H9 (cell line): Measurements from ENCODE around the gene DMRTA1. TPM values are rescaled to one million over a fixed set of nuclear protein-coding genes. Genes with fewer than 3 reads are reported as not detected.

ENCODE experiments used
- DNase-seq: peaks from one replicate; pipeline ENCODE4 v3.0.0-alpha.2; 2017
- H2AFZ ChIP-seq: one replicate; pipeline ENCODE4 v1.6.1; 2013; ENCODE audit warnings: mild to moderate bottlenecking, low read length, control low read depth, moderate library complexity
- H2AK5ac ChIP-seq: 2 replicates; pipeline ENCODE4 v1.6.1; 2013; ENCODE audit warnings: low read length, control low read depth, mixed read lengths; ENCODE audit not compliant: insufficient read length
- H2BK120ac ChIP-seq: one replicate; pipeline ENCODE4 v1.6.1; 2013; ENCODE audit warnings: low read depth, mild to moderate bottlenecking, low read length, control low read depth, inconsistent platforms; ENCODE audit not compliant: poor library complexity, severe bottlenecking
- H2BK12ac ChIP-seq: 2 replicates; pipeline ENCODE4 v1.6.1; 2013; ENCODE audit warnings: low read length, control low read depth, mixed read lengths, low read depth; ENCODE audit not compliant: insufficient read length
- H2BK15ac ChIP-seq: 2 replicates; pipeline ENCODE4 v1.6.1; 2013; ENCODE audit warnings: low read depth, low read length, control low read depth
- H2BK20ac ChIP-seq: one replicate; pipeline ENCODE4 v1.6.1; 2013; ENCODE audit warnings: low read depth, mild to moderate bottlenecking, low read length, control low read depth, inconsistent platforms; ENCODE audit not compliant: poor library complexity, severe bottlenecking
- H2BK5ac ChIP-seq: 2 replicates; pipeline ENCODE4 v1.6.1; 2013; ENCODE audit warnings: low read length, control low read depth, mixed read lengths; ENCODE audit not compliant: insufficient read length
- H3K14ac ChIP-seq: 2 replicates; pipeline ENCODE4 v1.6.1; 2013; ENCODE audit warnings: low read length, control low read depth; ENCODE audit not compliant: insufficient read depth
- H3K18ac ChIP-seq: 2 replicates; pipeline ENCODE4 v1.6.1; 2013; ENCODE audit warnings: low read depth, mild to moderate bottlenecking, mixed read lengths, low read length, control low read depth; ENCODE audit not compliant: insufficient read length
- H3K23ac ChIP-seq: 2 replicates; pipeline ENCODE4 v1.6.1; 2013; ENCODE audit warnings: low read length, control low read depth, mixed read lengths, low read depth; ENCODE audit not compliant: insufficient read length
- H3K23me2 ChIP-seq: 2 replicates; pipeline ENCODE4 v1.6.1; 2013; ENCODE audit warnings: low read depth, mild to moderate bottlenecking, mixed read lengths, low read length, control low read depth; ENCODE audit not compliant: insufficient read length, poor library complexity, severe bottlenecking
- H3K27ac ChIP-seq: 2 replicates; pipeline ENCODE4 v1.5.1; 2013; ENCODE audit warnings: low read length, control low read depth, mixed read lengths, low read depth; ENCODE audit not compliant: insufficient read length
- H3K27me3 ChIP-seq: 2 replicates; pipeline ENCODE4 v1.6.1; 2013; ENCODE audit warnings: low read length, control low read depth, inconsistent platforms; ENCODE audit not compliant: insufficient read depth
- H3K4ac ChIP-seq: 2 replicates; pipeline ENCODE4 v1.6.1; 2013; ENCODE audit warnings: low read depth, mild to moderate bottlenecking, control low read depth, inconsistent platforms, low read length, moderate library complexity
- H3K4me1 ChIP-seq: 2 replicates; pipeline ENCODE4 v1.6.1; 2013; ENCODE audit warnings: low read length, control low read depth, inconsistent platforms; ENCODE audit not compliant: insufficient read depth
- H3K4me2 ChIP-seq: 2 replicates; pipeline ENCODE4 v1.6.1; 2013; ENCODE audit warnings: low read length, control low read depth, mixed read lengths; ENCODE audit not compliant: insufficient read length, insufficient read depth
- H3K56ac ChIP-seq: 2 replicates; pipeline ENCODE4 v1.6.1; 2013; ENCODE audit warnings: low read depth, mild to moderate bottlenecking, mixed read lengths, low read length, control low read depth; ENCODE audit not compliant: insufficient read length
- H3K79me1 ChIP-seq: 2 replicates; pipeline ENCODE4 v1.6.1; 2013; ENCODE audit warnings: low read depth, mild to moderate bottlenecking, moderate library complexity, low read length, control low read depth, inconsistent platforms; ENCODE audit not compliant: insufficient read depth, poor library complexity, severe bottlenecking
- H3K79me2 ChIP-seq: 2 replicates; pipeline ENCODE4 v1.6.1; 2013; ENCODE audit warnings: low read length, control low read depth, inconsistent platforms; ENCODE audit not compliant: insufficient read depth
- H3K9ac ChIP-seq: 2 replicates; pipeline ENCODE4 v1.6.1; 2013; ENCODE audit warnings: low read length, control low read depth, mixed read lengths; ENCODE audit not compliant: insufficient read length; ENCODE audit errors: extremely low read depth
- H3K9me3 ChIP-seq: one replicate; pipeline ENCODE4 v1.6.1; 2013; ENCODE audit warnings: low read depth, low read length, inconsistent platforms; ENCODE audit not compliant: control insufficient read depth
- H3T11ph ChIP-seq: one replicate; pipeline ENCODE4 v1.6.1; 2013; ENCODE audit warnings: mild to moderate bottlenecking, low read length, control low read depth, inconsistent platforms
- H4K20me1 ChIP-seq: one replicate; pipeline ENCODE4 v1.6.1; 2013; ENCODE audit not compliant: control insufficient read depth, insufficient read length, insufficient read depth
- H4K5ac ChIP-seq: 2 replicates; pipeline ENCODE4 v1.6.1; 2013; ENCODE audit warnings: low read depth, mild to moderate bottlenecking, mixed read lengths, low read length, control low read depth; ENCODE audit not compliant: insufficient read length
- H4K8ac ChIP-seq: replicated peaks from 2 replicates; pipeline ENCODE4 v1.6.1; 2013; ENCODE audit warnings: low read length, control low read depth, mixed read lengths, low read depth; ENCODE audit not compliant: insufficient read length
- H4K91ac ChIP-seq: 2 replicates; pipeline ENCODE4 v1.6.1; 2013; ENCODE audit warnings: low read depth, mild to moderate bottlenecking, moderate library complexity, mixed read lengths, low read length, control low read depth; ENCODE audit not compliant: insufficient read length
- H3K27ac Mint-ChIP-seq, 3 experiments: 2 replicates in 2 of 3; 3 replicates in 1 of 3; pipeline ENCODE4 v1.8.0; 2020 to 2021; ENCODE audit warnings: mixed read lengths in 3 of 3, mild to moderate bottlenecking in 1 of 3, moderate library complexity in 1 of 3
- H3K27me3 Mint-ChIP-seq: 2 replicates; pipeline ENCODE4 v1.8.0; 2021; ENCODE audit warnings: low read depth, mild to moderate bottlenecking, moderate library complexity, mixed read lengths
- H3K36me3 Mint-ChIP-seq, 3 experiments: 2 replicates in 2 of 3; 3 replicates in 1 of 3; pipeline ENCODE4 v1.8.0; 2020 to 2021; ENCODE audit warnings: low read depth in 3 of 3, mixed read lengths in 3 of 3; ENCODE audit not compliant: insufficient read depth in 1 of 3
- H3K4me1 Mint-ChIP-seq, 2 experiments: 2 replicates each; pipeline ENCODE4 v1.8.0; 2020; ENCODE audit warnings: mixed read lengths in 2 of 2
- H3K4me3 Mint-ChIP-seq, 2 experiments: 2 replicates in 1 of 2; 3 replicates in 1 of 2; pipeline ENCODE4 v1.8.0; 2020 to 2021; ENCODE audit warnings: mild to moderate bottlenecking in 2 of 2, mixed read lengths in 2 of 2, moderate library complexity in 1 of 2
- H3K9me3 Mint-ChIP-seq, 2 experiments: 2 replicates in 1 of 2; 3 replicates in 1 of 2; pipeline ENCODE4 v1.8.0; 2020; ENCODE audit warnings: mild to moderate bottlenecking in 2 of 2, mixed read lengths in 2 of 2, moderate library complexity in 1 of 2
- WGBS: extraction: QIAGEN DNeasy Blood & Tissue Kit; methylation state at CpG from one replicate; pipeline ENCODE4 v1.1.7; 2013; ENCODE audit warnings: missing lambda C conversion rate, low lambda C conversion rate, mixed read lengths; ENCODE audit not compliant: insufficient read length; ENCODE audit errors: extremely low coverage; 5-methylcytosine and 5-hydroxymethylcytosine counted together
- long read RNA-seq: library from polyadenylated mRNA; unstranded; transcript quantifications from one replicate; pipeline ENCODE4 v2.0.0, GENCODE V29; 2020
- total RNA-seq: library from RNA; stranded (reverse); gene quantifications from 2 replicates; pipeline ENCODE4 v1.2.1, GENCODE V29; 2021
- TF ChIP-seq, protein P1 (sequence below): fragments of 200-600 bp; sonication (generic); conservative IDR thresholded peaks from 3 replicates; pipeline ENCODE4 v1.8.0; 2021; ENCODE audit warnings: antibody characterized with exemption, mild to moderate bottlenecking

DMRTA1 gene, protein sequence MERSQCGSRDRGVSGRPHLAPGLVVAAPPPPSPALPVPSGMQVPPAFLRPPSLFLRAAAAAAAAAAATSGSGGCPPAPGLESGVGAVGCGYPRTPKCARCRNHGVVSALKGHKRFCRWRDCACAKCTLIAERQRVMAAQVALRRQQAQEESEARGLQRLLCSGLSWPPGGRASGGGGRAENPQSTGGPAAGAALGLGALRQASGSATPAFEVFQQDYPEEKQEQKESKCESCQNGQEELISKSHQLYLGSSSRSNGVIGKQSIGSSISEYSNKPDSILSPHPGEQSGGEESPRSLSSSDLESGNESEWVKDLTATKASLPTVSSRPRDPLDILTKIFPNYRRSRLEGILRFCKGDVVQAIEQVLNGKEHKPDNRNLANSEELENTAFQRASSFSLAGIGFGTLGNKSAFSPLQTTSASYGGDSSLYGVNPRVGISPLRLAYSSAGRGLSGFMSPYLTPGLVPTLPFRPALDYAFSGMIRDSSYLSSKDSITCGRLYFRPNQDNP
- total RNA-seq: 2.5 and 2.8 TPM in 2 replicates
- long read RNA-seq, full-length matches to known transcripts: 41 of 41 reads
- long read RNA-seq, partial matches to known transcripts: 0 of 41 reads
- long read RNA-seq, other reads (novel, unspliced or antisense): 0 of 41 reads

DNA sequence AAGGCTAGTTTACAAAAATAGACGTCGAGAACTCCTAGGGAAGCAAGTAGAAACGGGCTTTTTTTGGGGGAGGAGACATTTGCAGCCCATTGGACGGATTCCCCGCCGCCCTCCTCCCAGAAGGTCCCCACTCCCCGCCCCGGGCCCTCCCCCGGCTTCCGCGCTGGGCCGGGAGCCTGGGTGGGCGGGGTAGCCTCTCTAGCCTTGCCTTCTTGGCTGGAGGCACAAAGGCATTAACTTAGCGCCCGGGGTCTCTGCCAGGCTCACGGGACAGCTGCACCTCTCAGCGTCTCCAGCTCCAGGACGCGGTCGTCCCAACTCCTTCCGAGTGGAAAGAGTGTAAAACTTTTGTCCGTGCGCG, at the start of gene DMRTA1:
Gene DMRTA1 (plus strand): TSS at position 236 of the 361 bp plus-strand sequence. CDS start 242 bp downstream, outside the sequence.
- Histone ChIP-seq H4K8ac (no peak within 1 kb of the TSS), H3K56ac (no peak within 1 kb of the TSS), H2BK12ac (no peak within 1 kb of the TSS), H2BK120ac (no peak within 1 kb of the TSS), H3K4ac (no peak within 1 kb of the TSS), H3K23ac (no peak within 1 kb of the TSS), H2BK5ac (no peak within 1 kb of the TSS), H3K27me3 (no peaks in the 10 kb centered on the region), H3K14ac (peak within 1 kb of the TSS; percentile 54; the same call in 1 of the 2 replicates), H3K79me2 (no peaks in the 10 kb centered on the region), H3K4me2 (peak within 1 kb of the TSS; percentile 69), H3K4me1 (no peaks in the 10 kb centered on the region), H4K91ac (no peak within 1 kb of the TSS), H4K20me1 (no peaks in the 10 kb centered on the region), H3K23me2 (peaks cover 11% of the 10 kb centered on the region), H3K18ac (peak within 1 kb of the TSS; percentile 51), H2AK5ac (no peak within 1 kb of the TSS), H3K79me1 (no peaks in the 10 kb centered on the region), H2BK20ac (no peak within 1 kb of the TSS), H3K27ac (no peak within 1 kb of the TSS), H3T11ph (no peak within 1 kb of the TSS), H4K5ac (no peak within 1 kb of the TSS), H2BK15ac (no peak within 1 kb of the TSS), H3K9me3 (no peaks in the 10 kb centered on the region), H2AFZ (peak within 1 kb of the TSS; percentile 42), H3K9ac (peak within 1 kb of the TSS; percentile 75)
- TF ChIP-seq, protein P1, sequence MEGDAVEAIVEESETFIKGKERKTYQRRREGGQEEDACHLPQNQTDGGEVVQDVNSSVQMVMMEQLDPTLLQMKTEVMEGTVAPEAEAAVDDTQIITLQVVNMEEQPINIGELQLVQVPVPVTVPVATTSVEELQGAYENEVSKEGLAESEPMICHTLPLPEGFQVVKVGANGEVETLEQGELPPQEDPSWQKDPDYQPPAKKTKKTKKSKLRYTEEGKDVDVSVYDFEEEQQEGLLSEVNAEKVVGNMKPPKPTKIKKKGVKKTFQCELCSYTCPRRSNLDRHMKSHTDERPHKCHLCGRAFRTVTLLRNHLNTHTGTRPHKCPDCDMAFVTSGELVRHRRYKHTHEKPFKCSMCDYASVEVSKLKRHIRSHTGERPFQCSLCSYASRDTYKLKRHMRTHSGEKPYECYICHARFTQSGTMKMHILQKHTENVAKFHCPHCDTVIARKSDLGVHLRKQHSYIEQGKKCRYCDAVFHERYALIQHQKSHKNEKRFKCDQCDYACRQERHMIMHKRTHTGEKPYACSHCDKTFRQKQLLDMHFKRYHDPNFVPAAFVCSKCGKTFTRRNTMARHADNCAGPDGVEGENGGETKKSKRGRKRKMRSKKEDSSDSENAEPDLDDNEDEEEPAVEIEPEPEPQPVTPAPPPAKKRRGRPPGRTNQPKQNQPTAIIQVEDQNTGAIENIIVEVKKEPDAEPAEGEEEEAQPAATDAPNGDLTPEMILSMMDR: no peak
- Mint-ChIP-seq H3K9me3 (peaks cover 0 to 1% of the 10 kb centered on the region in 2 experiments; a peak in 2 of 5 replicates), H3K4me1 (peaks cover 15 to 17% of the 10 kb centered on the region in 2 experiments), H3K27me3 (peaks cover 8% of the 10 kb centered on the region), H3K4me3 (peak within 1 kb of the TSS; percentile 79 to 89), H3K36me3 (peaks cover 0 to 7% (median 1%) of the 10 kb centered on the region in 3 experiments; a peak in 3 of 7 replicates), H3K27ac (peak within 1 kb of the TSS in 1 of 3 experiments; percentile 81; a peak in 2 of 7 replicates)
- DNase-seq: peak; percentile 92
- WGBS: no CpG with 5 or more reads among the region's 24 CpGs
